BJ (cell line): ENCODE results near the gene OR13C3. TPM values are rescaled to one million over a fixed set of nuclear protein-coding genes. Genes with fewer than 3 reads are reported as not detected.

Experiments used
- CTCF ChIA-PET: fragments of 350-600 bp; formaldehyde crosslinking; extraction: SDS; loops from one replicate; lab custom pipeline; 2021; ENCODE audit warnings: antibody characterized with exemption, inconsistent platforms; lab: Yijun Ruan, JAX
- POLR2A ChIA-PET: fragments of 300-600 bp; sonication (Branson Sonifier 250); formaldehyde crosslinking; extraction: SDS; loops from one replicate; lab custom pipeline; 2021; ENCODE audit warnings: antibody characterized with exemption; lab: Charles Lee
- DNase-seq: peaks from one replicate; pipeline ENCODE4 v3.0.0-alpha.2; 2011; ENCODE audit warnings: low read depth
- H3K27me3 ChIP-seq: 2 replicates; pipeline ENCODE4 v1.6.0; 2011; ENCODE audit warnings: low read length; ENCODE audit not compliant: control insufficient read depth, insufficient read depth
- H3K36me3 ChIP-seq: 2 replicates; pipeline ENCODE4 v1.5.1; 2011; ENCODE audit warnings: low read length; ENCODE audit not compliant: control insufficient read depth, insufficient read depth
- H3K4me3 ChIP-seq: 2 replicates; pipeline ENCODE4 v1.5.1; 2011; ENCODE audit warnings: low read depth, mild to moderate bottlenecking, control low read depth, low read length
- polyA plus RNA-seq: library from polyadenylated mRNA; depleted of rRNA; stranded (reverse); fragments of >200 nt; gene quantifications from 2 replicates; pipeline ENCODE4 v1.2.3, GENCODE V29; 2011
- TF ChIP-seq, protein P1 (sequence below): IDR thresholded peaks from 2 replicates; pipeline ENCODE4 v1.5.1; 2011; ENCODE audit warnings: low read depth, mild to moderate bottlenecking, control low read depth, inconsistent platforms, low read length, moderate library complexity; ENCODE audit not compliant: insufficient read depth

The OR13C3 gene
- polyA plus RNA-seq, 1 experiment: not detected

DNA sequence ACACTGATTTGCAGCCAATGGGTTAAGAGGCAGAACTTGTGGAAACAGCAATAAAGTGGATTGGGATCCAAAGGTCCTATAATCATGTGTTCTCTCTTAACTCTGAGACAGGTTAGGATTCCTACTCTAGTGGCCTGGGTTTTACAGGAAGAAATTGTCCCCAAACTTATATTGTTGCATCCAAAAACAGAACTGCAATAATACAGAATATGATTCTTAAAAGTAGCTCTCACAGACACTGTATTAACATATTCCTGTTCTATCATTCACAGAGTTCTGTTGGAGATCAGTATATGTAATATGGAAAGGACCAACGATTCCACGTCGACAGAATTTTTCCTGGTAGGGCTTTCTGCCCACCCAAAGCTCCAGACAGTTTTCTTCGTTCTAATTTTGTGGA lies 32.2 kb upstream of the OR13C3 start, which contains the start of gene OR13C8:
Gene OR13C8 (plus strand): TSS at position 301 of the 400 bp plus-strand sequence. CDS start 0 bp downstream, at position 301.
- POLR2A ChIA-PET: no interaction called here
- Histone ChIP-seq H3K27me3 (no peaks in the 10 kb centered on the region), H3K36me3 (no peaks in the 10 kb centered on the region), H3K4me3 (no peak within 1 kb of the TSS)
- TF ChIP-seq, protein P1, sequence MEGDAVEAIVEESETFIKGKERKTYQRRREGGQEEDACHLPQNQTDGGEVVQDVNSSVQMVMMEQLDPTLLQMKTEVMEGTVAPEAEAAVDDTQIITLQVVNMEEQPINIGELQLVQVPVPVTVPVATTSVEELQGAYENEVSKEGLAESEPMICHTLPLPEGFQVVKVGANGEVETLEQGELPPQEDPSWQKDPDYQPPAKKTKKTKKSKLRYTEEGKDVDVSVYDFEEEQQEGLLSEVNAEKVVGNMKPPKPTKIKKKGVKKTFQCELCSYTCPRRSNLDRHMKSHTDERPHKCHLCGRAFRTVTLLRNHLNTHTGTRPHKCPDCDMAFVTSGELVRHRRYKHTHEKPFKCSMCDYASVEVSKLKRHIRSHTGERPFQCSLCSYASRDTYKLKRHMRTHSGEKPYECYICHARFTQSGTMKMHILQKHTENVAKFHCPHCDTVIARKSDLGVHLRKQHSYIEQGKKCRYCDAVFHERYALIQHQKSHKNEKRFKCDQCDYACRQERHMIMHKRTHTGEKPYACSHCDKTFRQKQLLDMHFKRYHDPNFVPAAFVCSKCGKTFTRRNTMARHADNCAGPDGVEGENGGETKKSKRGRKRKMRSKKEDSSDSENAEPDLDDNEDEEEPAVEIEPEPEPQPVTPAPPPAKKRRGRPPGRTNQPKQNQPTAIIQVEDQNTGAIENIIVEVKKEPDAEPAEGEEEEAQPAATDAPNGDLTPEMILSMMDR: no peak
- CTCF ChIA-PET: no interaction called here
- DNase-seq: no peak

DNA sequence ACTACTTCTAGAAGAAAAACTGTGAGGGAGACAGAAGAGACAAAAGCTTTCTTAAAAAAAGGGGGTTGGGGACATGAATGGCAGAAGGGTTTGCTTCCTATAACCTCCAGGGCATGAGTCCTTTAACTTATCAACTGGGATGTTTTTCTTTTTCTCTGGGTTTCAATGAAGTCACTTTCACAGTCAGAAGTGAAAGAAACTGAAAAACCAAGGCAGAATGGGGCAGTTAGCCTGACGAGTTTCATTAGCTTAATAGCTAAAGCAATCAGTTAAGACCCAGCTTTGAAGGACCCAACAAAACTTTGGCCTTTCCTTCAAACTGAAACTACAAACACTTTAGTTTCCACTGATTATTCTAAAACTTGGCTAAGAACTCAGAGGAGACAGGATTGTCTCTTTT lies 27.7 kb upstream of the OR13C3 start:
- TF ChIP-seq, protein P1: no peak

DNA sequence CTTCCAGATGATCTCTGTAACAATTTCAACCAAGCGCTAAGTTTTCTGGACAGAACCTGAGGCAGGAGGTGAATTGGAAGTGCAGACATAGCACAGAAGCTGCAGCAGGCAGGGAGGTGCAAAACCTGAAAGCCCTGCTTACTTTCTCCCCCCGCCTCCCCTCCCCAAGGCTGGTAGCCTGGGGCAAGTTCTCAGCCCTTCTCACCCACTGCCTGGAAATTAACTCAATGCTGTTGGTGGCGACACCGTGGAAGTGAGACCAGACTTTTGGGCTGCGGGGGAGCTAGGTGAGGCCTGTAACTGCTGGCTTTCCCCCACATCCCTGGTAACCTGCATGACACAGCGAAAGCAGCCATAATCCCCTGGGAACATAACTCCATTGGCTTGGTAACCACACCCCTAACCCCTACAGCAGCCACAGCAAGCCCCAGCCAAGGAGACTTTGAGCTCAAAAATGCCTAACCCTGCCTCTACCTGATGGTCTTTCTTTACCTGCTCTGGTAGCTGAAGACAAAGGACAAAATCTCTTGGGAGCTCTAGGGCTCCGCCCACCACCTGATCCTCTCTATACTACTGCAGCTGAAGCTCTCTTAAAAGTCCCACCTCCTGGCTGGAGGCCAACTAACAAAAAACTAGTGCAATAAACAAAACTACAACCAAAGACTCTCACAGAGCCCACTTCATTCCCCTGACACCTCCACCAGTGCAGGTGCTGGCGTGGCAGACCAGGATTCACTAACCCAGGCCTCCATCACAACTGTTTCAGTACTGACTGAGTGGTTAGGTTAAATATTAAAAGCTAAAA lies 20.4 kb upstream of the OR13C3 start:
- DNase-seq: no peak
- TF ChIP-seq, protein P1: no peak
- Histone ChIP-seq H3K36me3 (no peaks in the 10 kb centered on the region), H3K4me3 (no peak overlapping the region), H3K27me3 (no peaks in the 10 kb centered on the region)
- ChIA-PET POLR2A (no interaction called here), CTCF (no interaction called here)

More for the DNA sequence above, 27.7 kb upstream of the OR13C3 start:
- POLR2A ChIA-PET: no interaction called here
- no peaks in the 10 kb centered on the region for H3K36me3 ChIP-seq
- CTCF ChIA-PET: interaction anchor here (1.2 kb wide), 1 partner anchor 25 kb away, joined by 3 read pairs; no protein-coding TSS in a partner anchor
- H3K27me3 ChIP-seq: no peaks in the 10 kb centered on the region
- no peak for DNase-seq
- H3K4me3 ChIP-seq: no peak overlapping the region

DNA sequence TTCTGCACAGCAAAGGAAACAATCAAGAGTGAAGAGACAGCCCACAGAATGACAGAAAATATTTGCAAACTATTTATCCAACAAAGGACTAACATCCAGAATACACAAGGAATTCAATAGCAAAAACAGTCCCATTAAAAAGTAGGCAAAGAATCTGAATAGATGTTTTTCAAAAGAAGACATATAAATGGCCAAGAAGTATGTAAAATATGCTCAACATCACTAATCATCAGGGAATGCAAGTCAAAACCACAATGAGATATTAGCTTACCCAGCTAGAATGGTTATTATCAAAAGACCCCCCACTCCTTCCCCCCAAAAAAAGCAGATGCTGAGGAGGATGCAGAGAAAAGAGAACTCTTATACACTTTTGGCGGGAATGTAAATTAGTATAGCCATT lies 18.9 kb upstream of the OR13C3 start:
- TF ChIP-seq, protein P1: no peak
- Histone ChIP-seq H3K36me3 (no peaks in the 10 kb centered on the region), H3K4me3 (no peak overlapping the region), H3K27me3 (no peaks in the 10 kb centered on the region)
- CTCF ChIA-PET: no interaction called here
- POLR2A ChIA-PET: no interaction called here
- peak; percentile 7 for DNase-seq

DNA sequence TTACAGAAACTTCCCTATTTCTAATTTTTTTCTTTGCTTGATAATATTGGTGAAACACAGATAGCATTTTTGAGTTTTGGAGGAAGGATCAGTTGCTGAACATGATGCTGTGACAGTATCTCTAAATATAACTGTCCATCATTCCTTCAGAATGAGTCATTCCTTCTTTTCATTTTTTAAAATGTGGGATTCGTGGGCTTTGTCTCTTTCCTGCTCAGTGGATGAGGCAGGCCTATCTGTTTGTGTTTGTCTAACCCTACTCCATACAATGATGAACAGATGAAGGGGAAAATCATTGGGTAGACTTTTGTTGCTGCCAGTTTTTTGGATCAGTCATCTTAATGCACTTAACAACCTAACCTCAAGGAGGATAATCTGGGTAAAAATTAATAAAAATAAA lies 16.6 kb upstream of the OR13C3 start:
- Histone ChIP-seq H3K27me3 (no peaks in the 10 kb centered on the region), H3K4me3 (no peak overlapping the region), H3K36me3 (no peaks in the 10 kb centered on the region)
- DNase-seq: no peak
- CTCF ChIA-PET: no interaction called here
- POLR2A ChIA-PET: no interaction called here
- TF ChIP-seq, protein P1: no peak
